Breast epithelium (tissue), 3 donors: ENCODE measurements around the gene ARHGAP10.

ENCODE experiments used
- CTCF ChIP-seq, 3 donors: fragments of 450-650 bp; IDR thresholded peaks; one replicate each; pipeline ENCODE4 v1.5.1; 2016 to 2017; ENCODE audit warnings: antibody characterized with exemption in 3 of 3, mild to moderate bottlenecking in 3 of 3, moderate library complexity in 3 of 3
- POLR2A ChIP-seq: fragments of 450-650 bp; IDR thresholded peaks from one replicate; pipeline ENCODE4 v1.6.1; 2016; ENCODE audit warnings: antibody characterized with exemption, mild to moderate bottlenecking, moderate library complexity
- POLR2AphosphoS5 ChIP-seq, 3 donors: sonication (generic); formaldehyde crosslinking; IDR thresholded peaks; one replicate each; pipeline ENCODE4 v1.6.1; 2017; ENCODE audit warnings: antibody characterized with exemption in 3 of 3

- TF ChIP-seq CTCF (IDR thresholded peaks at IDR 0.05) (no peak), POLR2AphosphoS5 (IDR thresholded peaks at IDR 0.05) (no peak), POLR2A (no peak)
These were observed 340.9 kb downstream of the ARHGAP10 start for GRCh38 chr4:148072789-148073188.
